DMS153 (cell line): ENCODE results near the gene TDRD7.
"Not testable (repeated sequence)": the region's sequence is repeated elsewhere in the genome, so short reads cannot be mapped to it uniquely, and the experiment has no call there.

ENCODE experiments used
- DNase-seq: peaks from one replicate; lab custom pipeline; 2025; lab: John Stamatoyannopoulos, UW

TDRD7 gene

DNA sequence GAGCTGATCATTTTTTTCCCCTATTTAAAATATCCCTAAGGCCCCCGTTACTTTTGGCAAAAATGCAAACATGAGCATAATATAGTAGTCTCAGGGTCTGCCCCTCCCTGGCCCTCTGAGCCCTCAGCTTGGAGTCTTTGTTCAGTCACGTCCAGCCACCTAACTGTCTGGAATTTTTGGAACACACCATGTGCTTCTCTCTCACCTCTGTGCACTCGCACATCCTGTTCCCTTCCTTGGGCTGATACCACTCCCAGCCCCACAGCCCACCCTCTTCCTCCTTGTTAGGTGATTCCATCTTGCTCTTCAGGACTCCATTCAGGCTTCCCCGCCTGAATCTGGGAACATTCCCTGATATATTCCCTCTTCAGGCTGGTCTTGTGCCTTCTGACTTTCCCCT, 16.0 kb downstream of the TDRD7 start:
- no peak for DNase-seq

DNA sequence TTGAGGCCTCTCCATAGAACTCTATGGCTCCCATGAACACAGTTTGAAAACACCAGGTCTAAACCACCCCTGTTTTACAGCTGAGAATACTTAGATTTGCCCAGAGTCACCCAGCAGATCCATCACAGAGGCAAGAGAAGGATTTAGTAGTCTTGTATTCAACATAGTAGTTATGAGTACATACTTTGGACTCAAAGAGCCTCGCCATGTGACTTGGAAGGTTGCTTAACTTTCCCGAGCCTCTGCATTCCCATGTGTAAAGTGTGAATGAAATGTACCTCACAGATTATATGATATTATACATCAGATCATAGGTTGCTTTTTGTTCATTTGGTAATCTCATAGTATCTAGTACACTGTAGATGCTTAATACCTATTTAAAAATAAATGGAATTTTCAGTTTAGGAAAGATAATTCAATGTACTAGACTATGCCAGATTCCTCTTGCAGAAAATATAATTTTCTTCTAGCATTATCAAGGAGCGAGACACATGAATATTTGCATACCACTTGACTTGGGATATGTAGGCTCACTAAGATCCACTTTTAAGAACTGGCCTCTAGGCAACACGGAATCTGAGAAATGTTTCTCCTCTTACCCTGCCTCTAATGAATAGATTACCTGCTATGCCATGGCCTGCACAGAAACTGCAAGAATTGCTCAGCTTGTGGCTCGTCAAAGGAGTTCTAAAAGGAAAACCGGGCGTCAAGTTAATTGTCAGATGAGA, 18.6 kb downstream of the TDRD7 start:
- DNase-seq, result no peak

DNA sequence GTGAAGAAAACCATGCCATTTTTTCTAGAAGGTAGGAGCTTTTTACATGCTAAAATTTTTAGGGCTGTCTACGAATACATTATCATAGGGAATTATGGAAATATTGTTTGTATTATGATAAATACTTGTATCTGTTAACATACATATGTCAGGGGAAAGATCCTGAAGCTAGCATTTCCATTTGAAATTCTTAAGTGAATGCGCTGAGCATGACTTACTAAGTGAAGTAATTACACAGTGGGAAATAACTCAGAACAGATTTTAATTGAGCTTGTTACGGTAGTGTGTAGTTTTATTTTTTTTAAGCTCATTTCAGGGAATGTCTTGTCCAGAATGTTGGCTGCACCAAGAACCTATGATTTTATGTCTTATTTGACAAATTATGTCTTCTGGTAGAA, 19.1 kb downstream of the TDRD7 start:
- no peak for DNase-seq

DNA sequence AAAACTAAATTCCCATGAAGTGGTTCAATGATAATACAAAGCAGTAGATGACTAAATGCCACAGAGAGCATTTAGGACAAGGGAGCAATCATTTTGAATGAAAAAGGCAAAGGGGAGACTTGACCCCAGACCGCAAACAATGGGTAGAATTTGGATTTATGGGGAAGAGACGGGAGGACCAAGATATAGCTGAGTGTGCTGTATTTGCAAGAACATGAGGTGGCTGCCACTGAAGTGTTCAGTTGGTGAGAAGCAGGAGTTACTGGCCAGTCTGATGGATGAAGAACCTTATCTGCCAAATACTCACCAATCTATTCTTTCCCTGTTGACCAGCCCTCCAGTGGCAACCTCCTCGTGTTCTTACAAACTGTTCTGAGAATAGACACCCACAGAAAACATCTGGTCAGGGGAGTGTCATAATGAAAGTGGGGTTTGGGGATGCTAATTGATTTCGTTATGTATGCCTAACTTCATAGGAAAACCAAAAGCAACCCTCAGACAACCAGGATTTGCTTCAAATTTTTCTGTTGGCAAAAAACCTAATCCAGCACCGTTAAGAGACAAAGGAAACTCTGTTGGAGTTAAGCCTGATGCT, 19.8 kb downstream of the TDRD7 start:
- no peak for DNase-seq

DNA sequence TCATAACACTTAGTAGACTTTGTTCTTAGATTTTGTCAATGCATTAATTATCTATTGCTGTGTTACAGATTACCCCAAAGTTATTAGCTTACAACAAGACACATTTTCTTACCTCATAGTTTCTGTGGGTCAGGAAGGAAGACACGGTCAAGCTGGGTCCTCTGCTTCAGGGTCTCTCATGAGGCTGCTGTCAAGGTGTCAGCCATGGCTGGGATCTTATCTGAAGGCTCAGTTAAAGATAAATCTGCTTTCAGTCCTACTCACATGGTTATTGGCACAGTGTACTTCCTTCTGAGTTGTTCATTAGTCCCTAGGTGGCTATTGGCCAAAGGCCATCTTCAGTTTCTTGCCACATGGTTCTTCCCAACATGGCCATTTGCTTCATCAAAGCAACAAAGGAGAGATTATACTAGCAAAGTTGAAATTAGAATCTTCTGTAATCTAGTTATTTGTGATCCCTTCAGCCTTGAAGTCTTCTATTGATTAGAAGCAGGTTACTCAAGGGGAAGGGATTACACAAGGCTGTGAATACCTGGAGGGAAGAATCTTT, 25.2 kb downstream of the TDRD7 start:
- DNase-seq, result no peak

DNA sequence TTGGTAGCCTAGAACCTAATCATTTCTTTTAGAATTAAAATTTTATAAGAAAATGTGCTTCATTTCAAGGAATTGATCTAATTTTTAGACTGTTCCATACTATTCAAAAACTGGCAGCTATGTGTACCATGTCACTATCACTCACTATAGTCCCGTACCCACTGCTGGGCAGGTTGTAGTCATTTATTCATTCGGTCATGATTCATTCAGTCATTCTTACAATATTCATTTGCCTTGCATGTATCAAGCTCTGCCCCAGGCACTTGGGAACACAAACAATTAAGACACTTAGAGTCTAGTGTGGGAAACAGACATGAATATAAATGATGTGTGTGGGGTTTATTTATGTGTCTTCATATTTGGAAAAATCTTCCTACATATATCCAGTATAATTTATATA, 26.4 kb downstream of the TDRD7 start:
- DNase-seq, result no peak

DNA sequence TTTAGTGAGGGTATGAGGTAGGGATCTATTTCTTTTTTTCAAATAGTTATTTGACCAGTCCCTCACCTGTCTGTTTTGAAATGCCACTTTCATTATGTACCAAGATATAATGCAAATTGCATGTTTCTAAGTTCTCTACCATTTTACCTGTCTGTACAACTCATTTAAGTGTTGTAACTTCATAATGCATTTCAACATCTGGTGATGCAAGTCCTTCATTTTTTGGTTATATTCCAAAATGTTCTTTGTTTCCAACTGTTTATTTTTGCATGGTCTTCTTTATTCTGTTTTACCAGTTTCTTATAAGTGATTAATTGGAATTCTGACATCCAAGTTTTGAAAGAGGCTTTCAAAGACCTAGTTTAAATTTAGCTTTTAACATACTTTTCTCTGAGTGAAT, 26.8 kb downstream of the TDRD7 start:
- DNase-seq, result no peak

DNA sequence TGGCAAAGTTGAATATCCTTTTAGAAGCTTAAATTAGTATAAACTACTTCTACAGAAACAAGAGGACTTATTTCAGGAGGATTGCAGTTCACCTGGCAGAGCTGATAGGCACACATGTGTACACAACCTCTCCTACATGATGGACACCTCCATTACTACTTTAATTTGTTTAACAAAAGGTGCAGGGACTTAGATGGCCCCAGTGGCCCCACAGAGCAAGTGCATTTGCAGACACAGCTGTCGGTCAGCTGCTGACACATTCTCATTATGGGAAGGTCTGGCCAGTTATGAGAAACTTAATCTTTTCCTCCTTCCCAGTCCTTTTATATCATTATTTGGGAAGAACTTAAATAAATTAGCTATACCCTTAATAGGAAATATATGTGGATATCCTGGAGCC, 28.3 kb downstream of the TDRD7 start:
- DNase-seq, result peak; percentile 44

DNA sequence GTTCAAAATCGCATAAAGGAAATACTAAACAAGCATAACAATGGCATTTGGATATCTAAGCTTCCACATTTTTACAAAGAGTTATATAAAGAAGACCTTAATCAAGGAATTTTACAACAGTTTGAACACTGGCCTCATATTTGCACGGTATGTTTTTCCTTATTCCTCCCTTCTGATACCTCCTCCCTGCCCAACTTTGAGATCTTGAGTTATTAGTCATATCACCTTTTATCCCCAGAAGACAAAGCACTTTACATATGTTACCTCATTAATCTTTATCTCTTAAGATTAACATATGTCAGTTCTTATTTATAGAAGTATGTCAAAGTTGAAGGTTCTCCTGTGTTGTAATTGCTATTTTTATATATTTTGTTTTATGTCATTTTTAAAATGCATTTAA, 29.8 kb downstream of the TDRD7 start:
- DNase-seq, result no peak

DNA sequence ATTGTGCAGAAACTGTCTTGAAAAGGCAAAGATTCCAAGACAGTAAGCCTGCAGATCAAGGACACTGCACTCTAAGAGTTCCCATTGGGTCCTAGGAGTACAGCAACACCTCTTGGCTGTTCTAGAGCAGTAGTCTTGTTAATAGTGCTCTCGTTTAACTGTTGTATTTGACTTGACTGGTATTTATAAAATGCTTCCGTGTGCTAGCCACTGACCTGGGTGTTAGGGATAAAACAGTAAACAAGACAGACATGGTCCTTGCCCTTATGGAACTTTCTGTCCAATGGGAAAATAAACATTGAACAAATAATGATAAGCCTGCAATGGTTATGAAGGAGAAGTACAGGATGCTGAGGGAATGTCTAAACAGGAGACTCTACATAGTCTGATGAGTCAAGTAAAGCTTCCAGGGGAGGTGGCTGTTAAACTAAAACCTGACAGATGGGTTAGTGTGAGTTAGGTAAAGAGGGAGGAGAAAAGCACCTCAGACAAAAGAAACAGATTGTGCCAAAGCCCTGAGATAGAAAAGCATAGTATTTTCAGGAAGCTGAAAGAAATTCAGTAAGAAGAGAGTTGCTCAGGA, 33.3 kb downstream of the TDRD7 start:
- no peak for DNase-seq

DNA sequence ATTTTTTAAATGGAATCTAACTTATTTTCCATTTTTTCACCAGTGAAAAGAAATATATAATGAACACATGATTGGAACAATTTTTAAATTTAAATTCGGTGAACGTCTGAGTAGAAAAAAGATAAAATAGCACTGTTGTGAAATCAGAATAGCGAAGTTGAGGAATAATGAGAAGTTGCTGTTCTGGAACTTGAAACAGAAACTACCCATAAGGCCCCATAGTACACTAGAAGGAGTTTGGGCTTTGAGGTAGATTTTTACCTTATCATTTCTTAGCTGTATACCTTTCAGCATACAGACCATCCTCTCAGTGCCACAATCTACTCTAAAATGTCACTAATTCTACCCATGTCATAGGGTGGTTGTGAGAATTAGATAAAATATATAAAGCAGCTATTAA, 35.1 kb downstream of the TDRD7 start:
- DNase-seq, result no peak

DNA sequence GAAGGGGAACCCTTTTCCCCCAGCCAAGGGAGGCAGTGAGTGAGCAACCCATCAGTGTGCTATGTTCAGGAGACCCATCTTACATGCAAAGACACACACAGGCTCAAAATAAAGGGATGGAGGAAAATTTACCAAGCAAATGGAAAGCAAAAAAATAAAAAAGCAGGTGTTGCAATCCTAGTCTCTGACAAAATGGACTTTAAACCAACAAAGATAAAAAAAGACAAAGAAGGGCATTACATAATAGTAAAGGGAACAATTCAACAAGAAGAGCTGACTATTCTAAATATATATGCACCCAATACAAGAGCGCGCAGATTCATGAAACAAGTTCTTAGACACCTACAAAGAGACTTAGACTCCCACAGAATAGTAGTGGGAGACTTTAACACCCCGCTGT, 41.7 kb downstream of the TDRD7 start:
- DNase-seq, result not testable (repeated sequence)

DNA sequence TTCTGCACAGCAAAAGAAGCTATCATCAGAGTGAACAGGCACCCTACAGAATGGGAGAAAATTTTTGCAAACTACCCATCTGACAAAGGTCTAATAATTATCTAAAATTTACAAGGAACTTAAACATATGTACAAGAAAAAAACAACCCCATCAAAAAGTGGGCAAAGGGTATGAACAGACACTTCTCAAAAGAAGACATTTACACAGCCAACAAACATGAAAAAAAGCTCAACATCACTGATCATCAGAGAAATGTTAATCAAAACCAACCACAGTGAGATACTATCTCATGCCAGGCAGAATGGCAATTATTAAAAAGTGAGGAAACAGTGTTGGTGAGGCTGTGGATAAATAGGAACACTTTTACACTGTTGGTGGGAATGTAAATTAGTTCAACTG, 44.9 kb downstream of the TDRD7 start:
- DNase-seq, result not testable (repeated sequence)

DNA sequence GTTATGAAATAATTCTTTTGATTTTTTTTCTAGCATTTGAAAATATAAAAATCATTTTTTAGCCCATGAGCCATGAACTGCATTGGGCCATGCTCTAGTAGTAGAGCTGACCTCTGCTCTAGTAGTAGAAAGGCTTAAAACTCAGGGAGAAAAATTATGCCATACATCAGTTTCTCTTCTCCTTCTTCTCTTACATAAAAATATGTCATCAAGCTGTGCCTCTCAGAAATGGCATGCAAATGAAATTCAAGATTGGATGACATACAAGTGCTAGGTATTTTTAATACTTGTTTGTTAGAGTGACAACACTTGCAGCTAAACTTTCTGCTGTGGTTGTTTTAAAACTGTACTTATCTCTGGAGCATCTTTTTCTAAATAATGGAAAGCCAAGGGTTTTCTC, 47.4 kb downstream of the TDRD7 start:
- DNase-seq, result no peak

DNA sequence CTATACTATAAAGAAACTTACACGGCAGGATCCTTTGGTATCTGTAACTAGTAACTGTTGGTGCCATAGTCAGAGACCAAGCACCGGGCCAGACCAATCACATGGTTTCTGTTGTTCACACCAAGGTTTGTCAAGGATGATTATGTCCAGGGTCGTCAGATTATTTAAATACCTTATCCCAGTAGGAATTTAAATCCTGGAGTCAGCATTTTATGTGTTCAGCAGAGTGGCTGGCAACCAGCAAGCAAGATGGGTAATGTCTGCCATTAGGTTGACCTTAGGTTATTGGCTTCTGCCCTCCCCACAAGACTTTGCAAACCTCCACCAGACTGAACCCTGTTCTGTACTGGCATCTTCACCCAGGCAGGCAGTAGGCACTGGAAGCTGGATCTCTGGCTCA, 50.3 kb downstream of the TDRD7 start:
- DNase-seq, result no peak

DNA sequence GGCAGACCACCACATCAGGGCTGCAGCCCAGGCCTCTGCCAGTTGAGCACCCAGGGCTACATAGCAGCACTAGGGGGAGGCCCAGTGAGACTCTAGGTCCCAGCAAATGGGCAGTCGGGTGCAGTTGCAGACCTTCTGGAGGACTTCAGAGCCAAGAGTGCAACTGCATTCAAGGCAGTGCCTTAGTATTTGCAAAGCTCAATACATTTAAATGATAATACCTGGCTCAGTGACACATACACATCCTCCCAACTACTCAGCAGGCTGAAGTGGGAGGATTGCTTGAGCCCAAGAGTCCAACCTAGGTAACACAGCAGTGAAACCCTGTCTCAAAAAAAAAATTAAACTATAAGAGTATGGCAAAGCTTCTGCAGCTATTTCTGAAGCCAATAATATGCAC, 51.0 kb downstream of the TDRD7 start:
- no peak for DNase-seq

DNA sequence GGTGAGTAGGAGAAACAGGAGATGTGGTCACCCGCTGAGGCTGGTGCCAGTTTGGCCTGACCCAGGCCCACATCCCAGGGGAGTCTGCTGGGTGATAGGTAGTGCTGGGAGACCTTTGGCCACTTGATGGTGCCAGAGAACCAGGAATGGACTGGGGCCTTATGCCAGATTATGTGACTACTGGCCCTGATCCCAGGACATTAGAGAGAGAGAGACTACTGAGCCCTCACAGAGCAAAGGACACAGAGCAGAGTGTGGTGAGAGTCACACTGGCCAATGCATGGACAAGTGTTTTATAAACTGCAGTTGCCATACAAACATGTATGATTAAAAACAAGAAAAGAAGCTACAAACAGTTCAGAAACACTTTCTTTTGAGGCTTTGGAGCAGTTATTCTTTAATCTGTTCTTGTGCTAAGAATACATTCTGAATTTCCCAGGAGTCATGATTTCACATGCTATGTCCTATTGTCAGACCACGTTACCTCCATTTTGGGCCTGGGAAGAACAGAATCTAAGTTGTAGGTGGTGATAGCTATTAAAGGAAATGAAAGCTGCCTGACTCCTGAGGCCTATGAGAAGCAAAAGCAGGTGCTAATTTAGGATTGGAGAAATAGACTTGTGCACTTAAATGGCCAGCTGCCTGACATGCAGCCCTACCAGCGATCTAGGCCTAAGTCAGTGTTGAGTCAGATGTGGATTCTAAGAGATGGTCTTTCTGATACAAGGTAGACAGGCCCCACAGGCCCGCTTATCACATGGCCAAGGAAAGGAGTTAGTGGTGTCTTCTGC, 57.0 kb downstream of the TDRD7 start:
- DNase-seq, result peak; percentile 20

DNA sequence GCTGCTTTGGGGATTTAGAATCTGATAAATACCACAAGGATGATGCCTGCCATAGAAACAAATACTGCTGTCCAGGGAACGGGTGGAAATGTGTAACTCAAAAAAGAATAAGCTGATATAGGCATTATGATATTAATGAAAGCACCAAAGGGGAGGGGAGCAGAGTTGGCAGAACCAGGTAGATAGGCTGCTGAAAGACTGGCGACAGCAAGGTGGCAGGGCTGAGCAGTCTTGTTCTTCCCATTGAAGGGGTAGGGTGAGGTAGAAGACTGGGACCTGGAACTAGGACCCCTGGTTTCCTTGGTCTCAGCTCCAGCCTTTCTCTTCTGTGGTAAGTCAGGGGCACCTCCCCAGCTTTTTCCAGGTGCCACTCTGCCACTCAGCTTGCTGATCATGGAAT, 58.2 kb downstream of the TDRD7 start:
- DNase-seq, result no peak

DNA sequence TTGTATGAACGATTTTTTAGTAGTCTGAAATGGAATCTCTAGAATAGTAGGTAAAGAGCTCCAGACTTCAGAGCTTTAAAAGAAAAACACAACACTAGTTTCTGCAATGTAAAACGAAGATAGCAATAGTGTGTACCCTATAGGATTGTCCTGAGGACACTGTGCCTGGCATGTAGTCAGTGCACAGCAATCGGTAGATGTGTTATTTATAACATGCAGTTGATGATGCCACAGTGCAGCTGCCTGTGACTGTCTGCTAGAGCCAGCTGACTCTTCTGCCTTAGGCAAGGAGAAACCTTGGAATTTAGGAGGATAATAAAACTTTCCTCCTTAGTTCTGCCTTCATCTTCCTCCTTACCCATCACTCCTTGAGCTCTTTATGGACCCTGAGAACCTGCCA, 61.8 kb downstream of the TDRD7 start:
- no peak for DNase-seq

DNA sequence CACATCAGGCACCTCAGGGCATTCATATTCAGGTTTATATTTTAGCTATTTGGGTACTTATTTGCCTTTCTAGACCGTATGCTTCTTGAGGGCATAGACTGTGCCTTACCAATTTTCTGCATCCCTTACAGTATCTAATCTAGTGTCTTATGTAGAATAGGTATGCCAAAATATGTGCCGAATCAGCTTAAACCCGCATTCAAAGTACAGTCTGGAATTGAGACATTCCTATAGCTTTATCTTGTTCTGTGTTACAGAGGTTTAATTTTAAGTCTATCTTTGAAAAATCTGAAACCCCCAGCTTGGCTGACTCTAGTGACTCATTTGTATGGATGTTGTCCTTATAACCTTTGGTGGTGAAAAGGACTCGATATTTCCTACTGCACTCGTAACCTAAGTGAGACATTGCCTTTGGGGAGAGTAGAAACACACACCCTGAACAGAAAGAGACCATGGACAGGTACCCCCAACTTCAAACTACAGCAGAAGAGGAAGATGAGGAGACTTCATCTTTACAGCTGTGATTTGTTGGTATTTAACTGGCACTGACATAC, 62.6 kb downstream of the TDRD7 start:
- no peak for DNase-seq

DNA sequence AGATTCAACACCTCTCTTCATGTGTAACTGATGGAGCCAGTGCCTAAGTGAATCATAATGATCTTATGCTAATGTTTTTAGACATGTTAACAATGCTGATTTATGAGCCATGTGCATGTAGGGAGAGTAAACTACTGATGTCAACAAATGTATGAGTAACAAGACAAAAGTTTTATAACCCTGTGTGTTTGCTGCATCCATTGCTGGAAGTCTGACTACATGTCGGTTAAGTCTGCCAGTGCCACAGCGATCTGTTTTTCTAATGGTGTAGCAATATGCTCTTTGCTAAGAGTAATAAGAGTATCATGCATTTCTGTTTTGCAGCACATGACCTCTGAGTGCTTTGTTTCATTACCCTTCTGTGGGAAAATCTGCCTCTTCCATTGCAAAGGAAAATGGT, 63.2 kb downstream of the TDRD7 start:
- DNase-seq, result peak; percentile 29

DNA sequence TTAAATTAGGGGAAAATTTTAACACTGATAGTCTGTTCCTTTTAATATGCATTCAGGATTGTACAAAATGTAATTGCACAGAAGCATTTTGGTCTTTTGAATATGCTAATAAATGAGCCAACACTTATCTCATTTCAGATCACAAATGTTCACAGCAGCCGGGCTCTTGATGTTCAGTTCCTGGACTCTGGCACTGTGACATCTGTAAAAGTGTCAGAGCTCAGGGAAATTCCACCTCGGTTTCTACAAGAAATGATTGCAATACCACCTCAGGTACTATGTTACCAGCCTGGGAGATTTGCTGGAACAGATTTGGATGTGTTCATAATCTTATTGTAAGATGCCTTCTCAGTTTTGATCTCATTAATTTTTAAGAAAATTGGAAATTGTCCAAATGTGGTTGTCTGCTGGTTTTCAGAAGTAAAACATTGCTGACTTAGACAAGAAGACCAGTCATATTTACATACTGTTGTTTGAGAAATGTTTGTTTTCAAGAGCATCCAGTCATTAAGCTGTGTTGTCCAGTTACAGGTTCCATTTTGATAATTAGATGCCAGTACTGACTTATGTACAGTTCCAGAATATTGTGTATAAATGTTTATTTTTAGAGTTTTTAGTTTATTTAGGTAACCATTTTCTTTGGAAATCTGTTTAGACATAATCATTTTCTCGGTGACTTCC, 66.5 kb downstream of the TDRD7 start:
- DNase-seq, result no peak
